GF-D8 (cell line): ENCODE data around the gene UGT1A3.

Experiments
- DNase-seq: peaks from one replicate; lab custom pipeline; 2025; lab: John Stamatoyannopoulos, UW

UGT1A3 gene

DNA sequence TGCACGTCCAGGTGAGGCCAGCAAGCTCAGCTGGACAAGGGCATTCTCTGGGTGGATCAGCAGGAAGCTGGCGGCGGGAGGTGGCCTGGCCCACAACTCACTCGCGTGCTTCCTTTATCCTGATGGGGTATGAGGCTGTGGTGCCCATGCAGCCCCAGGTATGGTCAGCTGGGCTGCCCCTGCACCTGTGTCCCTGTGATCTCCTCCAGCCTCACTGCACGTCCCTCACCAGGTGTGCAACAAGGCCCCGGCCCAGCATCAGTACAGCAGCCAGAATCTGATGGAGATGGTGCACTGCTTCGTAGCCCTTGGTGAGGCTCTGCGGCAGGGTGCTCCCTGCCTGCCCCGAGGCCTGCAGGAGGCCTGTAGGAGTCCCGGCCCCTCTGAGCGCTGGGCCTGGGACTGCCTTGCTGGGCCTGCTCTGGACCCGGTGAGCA, 66.9 kb downstream of the UGT1A3 start:
- DNase-seq = no peak

DNA sequence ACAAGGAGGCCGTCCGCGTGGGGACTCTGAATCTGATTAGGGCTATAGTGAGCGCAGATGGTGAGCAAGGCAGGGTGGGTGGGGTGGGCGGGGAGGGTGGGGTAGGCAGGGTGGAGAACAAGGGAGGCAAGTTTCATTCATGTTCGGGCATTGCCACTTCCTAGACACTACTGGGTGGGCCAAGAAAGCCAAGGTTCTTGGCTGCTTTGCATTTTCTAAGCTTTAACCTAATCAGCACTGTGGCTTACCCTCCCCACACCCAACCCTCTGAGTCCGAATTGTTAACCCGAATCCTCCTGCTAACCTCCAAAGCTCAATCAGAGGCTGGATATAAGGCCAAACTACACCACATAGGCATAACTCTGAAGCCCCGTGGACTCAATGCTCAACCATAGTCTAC, 67.4 kb downstream of the UGT1A3 start:
- DNase-seq = no peak

DNA sequence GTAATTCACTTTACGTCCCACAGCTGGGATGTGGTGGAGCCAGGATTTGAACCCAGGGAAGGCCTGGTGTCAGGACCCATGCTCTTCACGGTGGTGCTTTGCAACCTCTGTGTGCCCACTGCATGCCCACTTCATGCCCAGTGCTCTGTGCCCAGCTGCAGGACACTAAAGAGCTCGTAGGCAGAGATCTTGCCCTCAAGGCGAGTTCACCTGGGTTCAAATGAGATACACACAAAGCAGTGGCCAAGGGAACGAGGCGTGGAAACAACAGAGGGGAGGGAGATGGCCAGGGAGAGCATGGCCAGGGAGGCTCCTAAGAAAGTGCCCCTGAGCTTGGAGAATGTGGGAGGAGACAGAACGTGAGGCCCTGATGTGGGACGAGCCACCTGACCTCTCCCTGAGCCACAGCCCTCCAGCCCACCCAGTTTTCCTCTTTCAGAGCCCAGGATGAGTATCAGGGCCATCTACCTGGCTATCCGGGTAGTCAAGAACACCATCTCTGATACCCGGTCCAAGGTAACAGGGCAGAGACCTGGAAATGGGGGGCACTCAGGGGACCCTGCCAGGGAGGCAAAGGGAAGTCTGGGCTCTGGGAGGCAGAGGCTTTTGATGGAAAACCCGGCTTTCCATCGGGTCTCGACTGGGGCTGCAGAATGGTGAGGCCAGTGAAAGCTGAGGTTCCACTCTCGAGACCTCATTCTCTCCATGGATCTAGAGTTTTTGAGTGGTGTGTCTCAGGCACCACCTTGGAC, 69.7 kb downstream of the UGT1A3 start:
- no peak for DNase-seq

DNA sequence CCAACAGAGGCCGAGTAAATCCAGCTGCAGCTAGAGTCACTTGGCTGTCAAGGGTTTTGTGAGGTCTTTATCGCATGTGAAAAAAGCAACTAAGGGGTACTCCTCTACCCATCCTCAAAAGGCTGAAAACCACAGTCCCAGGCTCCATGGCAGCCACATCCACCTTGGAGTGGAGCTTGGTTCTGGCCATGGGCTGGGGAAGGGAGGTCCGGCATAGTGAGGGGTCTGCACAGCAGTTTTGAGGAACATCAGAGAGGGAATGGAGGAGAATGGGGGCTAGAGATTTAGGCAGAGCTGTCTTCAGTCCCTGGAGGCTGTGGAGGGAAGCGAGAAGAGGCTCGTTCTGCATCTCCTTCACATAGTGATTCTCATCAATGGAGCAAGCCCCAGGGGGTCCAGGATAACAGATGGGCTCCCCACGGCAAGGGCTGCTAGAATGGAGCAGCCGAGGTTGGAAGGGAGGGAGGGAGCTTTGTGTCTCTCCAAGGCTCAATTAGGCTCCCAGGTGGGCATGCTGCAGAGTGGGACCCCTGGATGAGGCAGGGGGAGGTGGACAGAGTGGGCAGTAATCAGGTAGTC, 70.3 kb downstream of the UGT1A3 start:
- no peak for DNase-seq

DNA sequence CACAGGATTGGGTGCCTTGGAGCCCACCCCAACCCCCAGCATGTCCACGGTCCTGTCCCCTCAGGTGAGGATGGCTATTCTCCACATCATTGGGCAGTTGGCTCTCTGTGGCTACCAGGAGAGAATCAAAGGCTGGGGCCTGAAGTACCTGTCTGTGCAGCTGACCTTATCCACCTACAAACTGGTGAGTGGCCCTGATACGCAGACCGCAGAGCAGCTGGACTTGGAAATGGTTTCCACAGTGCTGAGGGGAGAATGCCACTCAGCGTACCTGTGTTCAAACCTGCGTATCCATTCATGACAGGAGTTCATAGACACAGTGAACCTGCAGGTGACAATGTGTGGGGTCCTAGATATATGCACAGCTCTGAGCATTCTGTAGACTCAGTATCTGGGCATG, 70.9 kb downstream of the UGT1A3 start:
- DNase-seq = no peak

DNA sequence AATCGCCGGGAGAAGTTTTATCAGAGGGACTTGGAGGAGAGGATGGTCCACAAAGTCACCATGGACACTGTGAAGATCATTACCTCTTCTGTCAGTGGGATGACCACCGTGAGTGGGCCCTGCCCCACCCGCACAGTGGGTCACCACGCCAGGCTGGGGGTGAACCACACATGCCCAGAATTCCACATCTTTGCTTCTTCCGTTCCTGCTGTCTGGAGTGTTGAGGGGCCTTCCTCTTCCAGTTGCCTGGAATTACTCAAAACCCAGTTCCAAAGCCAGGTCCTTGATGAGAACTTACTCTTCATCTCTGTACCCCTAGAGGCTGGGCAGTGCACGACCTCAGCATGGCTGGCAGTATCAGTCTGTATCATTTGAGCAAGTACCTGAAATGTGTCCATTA, 71.4 kb downstream of the UGT1A3 start:
- no peak for DNase-seq

DNA sequence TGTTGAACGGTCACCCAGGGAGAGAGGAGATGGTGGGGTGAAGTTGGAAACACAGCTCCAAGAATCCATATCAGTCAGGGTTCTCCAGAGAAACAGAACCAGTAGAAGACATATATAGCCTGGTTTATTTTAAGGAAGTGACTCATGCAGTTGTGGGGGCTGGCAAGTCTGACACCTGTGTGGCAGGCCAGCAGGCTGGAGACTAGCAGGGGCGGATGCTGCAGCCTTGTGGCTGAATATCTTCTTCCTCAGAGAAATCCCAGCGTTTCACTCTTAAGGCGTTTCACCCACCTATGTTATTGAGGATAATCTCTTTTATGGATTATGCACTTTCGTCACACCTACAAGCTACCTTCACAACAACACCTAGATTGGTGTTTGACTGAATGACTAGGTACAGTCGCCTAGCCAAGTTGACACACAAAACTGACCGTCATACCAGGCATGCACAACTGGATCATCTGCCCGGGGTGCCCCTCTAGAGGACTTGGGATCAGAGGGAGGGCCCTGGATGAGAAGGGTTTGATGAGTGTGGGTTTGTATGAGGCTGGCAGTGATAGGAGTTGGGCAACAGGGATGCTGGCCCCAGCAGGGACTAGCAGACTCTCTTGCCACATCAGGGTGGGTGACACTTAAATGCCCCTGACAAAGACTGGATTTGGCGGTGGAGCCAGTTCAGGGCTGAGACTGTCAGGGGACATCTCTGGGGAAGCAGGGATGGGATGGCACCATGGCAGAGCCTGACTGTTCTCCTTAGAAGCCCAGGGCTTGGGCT, 72.7 kb downstream of the UGT1A3 start:
- DNase-seq = no peak

DNA sequence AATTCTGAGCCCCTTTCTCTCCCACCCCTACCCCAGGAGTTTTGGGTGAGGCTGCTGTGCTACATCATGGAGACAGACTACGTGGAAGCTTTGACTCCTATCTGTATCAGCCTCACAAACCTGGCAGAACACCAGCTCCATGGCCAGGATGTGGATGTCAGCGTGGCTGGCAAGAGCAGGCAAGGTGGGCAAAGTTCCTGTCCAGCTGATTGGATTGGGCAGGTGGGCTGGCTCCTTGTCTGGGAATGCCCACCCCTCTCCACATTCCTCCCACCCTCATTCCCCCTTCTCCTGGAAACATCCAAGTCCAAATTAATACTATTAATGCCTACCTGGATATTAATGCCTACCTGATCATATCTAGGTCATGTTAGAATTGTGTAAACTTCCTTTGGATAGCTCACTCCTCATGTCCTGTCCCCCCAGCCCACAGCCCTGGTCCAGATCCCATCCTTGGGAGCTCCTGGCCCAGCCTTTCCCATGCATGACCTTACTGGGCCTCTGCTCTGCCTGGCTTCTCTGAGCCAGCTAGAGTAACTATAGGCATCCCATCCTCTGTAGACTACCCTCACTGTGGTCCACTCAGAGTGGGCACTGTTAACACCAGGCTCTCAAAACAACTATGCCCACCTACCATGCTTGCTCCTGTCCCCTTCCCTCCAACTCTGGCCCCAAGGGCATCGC, 73.4 kb downstream of the UGT1A3 start:
- DNase-seq = no peak

DNA sequence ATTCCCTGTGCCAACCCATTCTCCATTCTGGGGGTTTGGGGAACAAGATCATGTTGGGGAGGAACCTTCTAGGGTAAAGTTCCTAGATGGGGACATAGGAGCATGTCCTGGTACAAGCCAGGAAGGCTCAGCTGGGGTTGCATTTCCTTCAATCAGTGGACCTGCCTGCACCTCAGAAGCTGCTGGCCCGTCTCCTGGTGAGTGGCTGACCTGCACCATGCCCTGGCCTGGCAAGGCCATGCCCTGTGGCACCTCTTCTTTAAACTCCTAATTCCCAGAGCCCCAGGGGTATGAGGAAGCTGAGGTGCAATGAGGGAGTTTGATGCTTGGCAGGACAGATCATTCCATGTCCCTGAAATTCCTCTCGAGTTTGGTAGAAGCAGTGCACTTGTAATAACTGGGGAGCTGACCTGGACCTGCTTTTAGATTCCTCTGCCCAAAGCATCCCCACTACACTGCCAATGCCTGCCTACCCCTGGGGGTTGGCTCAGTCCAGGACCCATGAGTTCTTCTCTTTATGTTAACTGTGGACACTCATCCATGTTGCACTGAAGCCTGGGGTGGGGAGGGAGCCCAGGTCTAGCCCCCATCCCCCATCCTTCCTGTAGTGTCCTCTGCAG, 74.6 kb downstream of the UGT1A3 start:
- no peak for DNase-seq

DNA sequence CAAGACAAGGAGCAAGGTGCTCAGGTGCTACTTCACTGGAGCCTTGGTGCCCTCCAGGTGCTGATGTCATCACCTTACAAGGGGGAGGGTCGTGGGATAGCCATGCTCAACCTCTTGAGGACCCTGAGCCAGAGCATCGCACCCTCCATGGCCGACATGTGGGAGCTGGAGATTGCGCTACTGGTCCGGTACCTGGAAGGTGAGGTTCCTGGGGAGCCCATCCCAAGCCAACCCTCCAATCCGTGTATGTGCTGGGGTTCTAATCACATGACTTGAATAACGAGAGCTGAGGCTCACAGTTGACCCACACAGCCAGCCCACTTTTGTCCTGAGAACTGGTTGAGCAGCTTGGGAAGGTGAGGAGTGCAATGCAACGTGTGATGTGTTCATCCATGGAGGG, 75.2 kb downstream of the UGT1A3 start:
- no peak for DNase-seq

DNA sequence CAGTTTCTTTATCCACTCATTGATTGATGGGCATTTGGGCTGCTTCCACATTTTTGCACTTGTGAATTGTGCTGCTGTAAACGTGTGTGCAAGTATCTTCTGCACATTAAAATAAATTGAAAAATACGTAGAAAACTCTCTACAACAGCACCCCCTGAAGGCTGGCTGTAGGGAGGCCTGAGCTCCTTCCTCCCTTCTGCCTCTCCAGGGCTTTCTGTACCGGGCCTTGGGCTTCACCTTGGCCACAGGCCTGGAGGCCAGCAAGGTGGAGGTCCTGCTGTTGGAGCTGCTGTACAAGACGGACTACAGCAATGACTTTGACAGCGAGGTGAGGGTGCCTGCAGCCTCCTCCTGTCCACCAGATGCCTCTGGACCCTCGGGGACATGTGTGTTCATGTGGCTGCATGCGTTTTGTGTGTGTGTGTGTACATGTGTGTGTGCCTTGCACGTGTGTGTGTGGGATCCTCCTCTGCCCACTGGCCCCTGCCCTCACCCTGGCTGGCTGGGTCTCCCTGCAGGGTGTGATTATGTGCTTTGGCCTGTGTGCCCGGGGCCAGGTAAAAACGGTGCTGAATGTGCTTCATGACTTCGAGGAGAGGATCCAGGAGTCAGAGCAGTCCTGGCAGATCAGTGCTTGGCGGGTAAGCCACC, 78.5 kb downstream of the UGT1A3 start:
- DNase-seq = no peak

DNA sequence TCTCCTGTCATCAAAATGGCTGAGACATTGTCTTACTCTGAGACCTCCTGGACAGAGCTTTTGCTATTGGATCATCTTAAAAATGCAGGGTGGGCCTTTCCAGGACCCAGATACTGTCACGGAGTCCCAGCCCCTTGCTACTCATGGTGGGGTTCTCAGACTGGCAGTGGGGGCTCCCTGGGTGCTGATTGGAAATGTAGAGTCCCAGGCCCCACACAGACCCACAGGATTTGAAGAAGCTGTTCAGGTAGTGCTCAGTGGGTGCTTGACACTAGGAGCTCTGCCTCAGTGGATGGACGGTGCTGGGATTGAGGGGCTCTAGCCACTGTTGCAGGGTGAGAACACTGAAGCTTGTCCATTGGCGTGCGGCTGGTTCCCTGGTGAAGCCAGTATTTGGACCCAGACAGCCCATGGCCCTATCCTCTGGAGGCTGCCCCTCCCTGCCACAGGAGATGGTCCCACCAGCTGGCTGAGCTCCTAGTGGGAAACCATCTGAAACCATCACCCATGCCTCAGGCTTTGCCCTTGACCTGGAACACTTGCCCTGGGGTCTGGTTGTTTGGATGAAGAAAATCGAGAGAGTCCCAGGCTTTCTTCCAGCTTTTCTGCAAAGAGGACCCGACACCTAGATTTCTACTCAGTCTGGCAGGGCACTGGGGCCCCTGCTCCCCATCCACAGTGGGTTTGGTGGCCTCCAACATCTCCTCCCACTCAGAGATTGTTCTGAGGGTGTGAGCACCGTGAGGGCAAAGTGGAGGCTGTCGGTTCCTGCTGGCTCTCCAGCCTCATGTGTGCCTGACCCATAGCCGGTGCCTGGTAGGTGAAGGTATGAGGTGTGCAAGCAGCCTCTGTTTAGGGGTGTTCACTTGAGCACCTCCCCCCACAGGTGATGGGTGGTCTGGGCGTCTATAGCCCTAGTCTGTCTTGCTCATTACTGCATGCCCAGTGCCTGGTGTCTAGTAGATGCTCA, 79.4 kb downstream of the UGT1A3 start:
- no peak for DNase-seq

DNA sequence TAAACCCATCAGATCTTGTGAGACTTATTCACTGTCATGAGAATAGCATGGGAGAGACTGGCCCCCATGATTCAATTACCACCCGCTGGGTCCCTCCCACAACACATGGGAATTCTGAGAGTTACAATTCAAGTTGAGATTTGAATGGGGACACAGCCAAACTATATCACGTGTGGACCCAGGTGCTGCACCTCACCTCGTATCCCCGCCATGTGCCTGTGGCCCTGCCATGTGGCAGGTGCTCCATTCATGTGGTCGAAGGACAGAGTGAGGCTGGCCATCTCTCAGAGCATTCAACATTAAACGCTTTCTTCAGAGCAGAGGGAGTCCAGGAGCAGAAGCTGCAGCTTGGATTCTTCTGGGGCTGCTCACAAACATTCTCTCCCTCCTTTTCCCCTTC, 81.5 kb downstream of the UGT1A3 start:
- no peak for DNase-seq

DNA sequence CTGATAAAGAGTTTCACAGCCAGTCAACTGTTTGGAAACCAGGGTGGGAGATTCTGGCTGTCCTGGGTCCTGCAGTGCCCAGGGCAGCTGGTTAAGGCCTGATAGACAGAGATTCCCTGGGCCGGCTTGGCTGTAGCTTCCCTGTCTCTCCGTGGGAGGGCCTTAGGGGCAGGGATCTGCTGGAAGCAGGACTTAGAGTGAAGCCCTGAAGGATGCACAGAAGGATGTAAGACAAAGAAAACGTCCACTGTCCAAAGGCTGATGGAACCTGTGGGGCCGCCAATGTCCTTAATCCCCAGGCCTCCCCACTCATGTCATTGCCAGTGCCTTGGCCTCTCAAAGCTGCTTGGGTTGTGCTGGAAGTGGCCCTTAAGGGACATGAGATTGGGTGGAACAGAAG, 82.2 kb downstream of the UGT1A3 start:
- no peak for DNase-seq

DNA sequence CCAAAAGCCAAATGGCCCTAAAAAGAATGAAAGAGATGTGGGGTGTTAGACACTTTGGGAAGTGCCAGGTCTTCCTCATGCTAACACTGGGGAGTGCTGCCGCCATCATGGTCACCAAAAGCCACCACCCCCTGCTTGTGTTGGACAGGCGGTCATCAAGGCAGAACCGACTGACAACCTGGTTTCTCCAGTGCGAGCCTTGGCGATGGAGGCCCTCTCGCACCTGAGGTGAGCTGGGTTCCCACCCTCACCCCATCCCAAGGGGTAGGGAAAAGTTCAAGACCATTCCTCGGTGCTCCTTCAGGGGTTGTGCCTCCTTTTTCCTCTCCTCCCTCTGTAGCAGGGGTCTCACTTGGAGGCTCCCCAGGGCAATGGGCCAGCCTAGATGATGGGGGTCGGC, 82.9 kb downstream of the UGT1A3 start:
- DNase-seq = no peak

DNA sequence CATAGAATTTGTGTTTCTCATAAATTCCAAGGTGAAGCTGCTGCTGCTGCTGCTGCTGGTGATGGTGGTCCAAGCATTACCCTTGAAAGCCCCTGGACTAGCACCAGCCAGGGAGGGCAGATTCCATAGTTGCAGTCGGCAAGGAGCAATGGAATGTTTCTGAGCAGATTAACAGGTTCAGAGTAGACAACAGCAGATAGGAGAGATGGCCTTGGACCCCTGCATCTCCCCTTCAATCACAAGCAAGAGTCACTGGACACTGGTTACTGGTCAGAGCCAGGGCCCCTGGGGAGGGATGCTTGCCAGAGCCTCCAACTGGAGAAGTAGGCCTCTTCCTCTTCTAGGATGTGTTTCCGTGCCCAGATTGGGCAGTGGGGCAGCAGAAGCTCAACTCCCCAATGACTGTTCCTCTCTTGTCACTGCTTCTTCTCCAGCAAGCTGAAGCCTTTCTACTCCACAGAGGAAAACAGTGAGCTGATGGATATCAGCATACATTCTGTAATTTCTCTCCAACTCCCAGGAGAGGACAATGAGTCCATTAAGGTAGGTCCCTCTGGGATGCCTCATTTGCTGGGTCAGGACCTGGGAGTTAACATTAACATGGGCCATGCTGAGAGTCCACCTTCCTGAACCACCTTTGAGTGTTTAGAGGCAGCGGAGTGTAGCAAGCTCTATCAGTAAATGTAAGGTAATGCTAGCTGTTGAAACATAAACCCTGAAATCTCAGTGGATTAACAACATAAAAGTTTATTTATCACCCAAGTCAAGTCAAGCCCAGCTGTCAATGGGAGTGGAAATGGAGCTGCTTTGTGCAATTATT, 84.6 kb downstream of the UGT1A3 start:
- DNase-seq = no peak

DNA sequence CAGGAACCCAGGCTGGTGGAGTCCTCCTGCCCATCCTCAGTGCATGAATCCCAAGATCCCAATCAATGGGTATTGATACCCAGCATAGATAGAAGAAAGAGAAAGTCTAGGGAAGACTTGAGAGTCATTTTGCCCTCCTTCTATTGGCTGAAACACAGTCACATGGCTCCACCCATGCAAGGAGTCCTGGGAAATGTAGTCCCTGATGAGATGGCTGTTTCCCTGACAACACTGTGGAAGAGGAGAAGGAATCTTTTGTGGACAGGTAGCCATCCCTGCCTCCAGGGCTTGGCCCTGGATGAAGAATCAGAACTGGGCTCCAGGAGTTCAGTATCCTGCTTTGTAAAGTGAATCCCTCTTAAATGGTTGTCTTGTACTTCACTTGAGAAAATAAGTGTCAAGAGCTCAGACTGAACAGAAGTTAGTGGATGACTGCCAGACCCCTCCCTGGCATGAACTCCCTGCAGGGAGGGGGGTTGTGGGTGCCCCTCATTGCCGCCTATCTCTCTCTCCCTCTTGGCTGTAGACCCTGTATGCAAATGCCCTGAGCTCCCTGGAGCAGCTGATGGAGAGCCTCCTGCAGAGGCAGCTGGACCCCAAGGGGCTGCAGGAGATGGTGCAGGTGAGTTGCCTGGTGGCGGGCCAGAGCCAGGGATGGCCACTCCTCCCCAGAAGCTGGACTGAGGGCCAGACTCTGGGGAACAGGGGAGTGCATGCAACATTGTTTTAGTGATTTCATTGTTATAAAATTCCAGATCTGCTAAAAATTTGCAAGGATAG, 85.4 kb downstream of the UGT1A3 start:
- no peak for DNase-seq

DNA sequence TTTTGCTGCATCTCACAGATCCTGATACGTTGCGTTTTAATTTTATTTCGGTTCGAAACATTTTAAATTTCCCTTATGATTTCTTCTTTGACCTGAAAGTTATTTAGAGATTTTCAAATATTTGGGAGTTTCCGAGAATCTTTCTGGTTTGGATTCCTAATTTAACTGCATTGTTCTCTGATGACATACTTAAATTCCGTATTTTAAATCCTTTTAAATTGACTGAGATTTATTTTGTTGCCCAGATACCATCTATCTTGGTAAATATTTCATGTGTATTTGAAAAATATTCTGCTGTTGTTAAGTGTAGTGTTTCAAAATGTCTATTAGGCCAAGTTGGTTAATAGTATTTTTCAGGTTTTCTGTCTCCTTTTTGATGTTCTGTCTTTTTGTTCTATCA, 87.0 kb downstream of the UGT1A3 start:
- DNase-seq = no peak

DNA sequence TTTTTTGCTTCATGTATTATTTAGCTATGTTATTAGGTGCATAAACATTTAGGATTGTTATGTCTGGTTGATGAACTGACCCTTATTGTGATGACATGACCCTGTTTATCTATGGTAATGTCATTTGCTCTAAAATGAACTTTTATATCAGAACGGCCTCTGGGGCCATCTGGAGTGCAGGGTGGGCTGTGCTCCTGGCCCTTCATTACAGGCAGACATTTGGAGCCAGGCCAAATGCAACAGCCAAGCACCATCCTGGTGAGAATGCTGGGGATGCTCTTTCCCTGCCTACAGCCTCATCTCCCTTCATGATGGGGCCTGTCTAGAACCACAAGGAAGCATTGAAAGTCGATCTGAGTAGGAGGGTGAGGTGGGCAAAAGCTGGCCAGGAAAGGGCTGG, 87.5 kb downstream of the UGT1A3 start:
- DNase-seq = no peak
